HG03342 (cell line): ENCODE results near the gene FAM170B.

Experiments
- ATAC-seq: cut with Tn5 transposase; IDR thresholded peaks from one replicate; pipeline ENCODE4 v1.9.1; 2021; ENCODE audit warnings: mild to moderate bottlenecking, moderate library complexity; ENCODE audit not compliant: unreplicated experiment

FAM170B gene

GRCh38 chr10:49133706-49134248 lies at the start of gene FAM170B:
Gene FAM170B (minus strand): TSS chr10:49134021. CDS start chr10:49133918, 103 bp downstream.
- no peak for ATAC-seq

- ATAC-seq, result no peak
These were observed 49.0 kb upstream of the FAM170B start for GRCh38 chr10:49182776-49183175.

DNA sequence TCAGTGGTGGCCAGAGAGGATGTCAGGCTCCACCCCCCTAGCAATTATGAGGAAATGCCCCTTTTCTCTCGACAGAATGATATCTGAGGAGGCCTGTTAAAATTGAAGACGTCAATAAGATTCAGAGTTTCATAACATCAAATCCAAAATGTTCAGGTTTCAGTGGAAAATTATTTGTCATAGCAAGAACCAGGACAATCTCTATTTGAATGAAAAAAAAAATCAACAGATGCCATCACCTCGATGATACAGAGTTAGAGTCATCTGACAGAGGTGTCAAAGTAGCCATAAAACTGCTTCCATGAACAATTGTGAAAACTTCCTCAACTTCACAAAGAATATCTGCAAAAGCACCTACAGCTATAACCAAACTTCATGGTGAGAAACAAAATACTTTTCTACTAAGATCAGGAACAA lies 46.6 kb upstream of the FAM170B start:
- ATAC-seq, result no peak

- ATAC-seq, result no peak
These were observed 46.0 kb upstream of the FAM170B start for GRCh38 chr10:49179699-49180443.

GRCh38 chr10:49178489-49179471 lies 45.0 kb upstream of the FAM170B start:
- ATAC-seq, result no peak

- peak; percentile 81 for ATAC-seq
These were observed 43.9 kb upstream of the FAM170B start for GRCh38 chr10:49177391-49178355.

GRCh38 chr10:49176310-49177268 lies 42.8 kb upstream of the FAM170B start:
- peak; percentile 3 for ATAC-seq

DNA sequence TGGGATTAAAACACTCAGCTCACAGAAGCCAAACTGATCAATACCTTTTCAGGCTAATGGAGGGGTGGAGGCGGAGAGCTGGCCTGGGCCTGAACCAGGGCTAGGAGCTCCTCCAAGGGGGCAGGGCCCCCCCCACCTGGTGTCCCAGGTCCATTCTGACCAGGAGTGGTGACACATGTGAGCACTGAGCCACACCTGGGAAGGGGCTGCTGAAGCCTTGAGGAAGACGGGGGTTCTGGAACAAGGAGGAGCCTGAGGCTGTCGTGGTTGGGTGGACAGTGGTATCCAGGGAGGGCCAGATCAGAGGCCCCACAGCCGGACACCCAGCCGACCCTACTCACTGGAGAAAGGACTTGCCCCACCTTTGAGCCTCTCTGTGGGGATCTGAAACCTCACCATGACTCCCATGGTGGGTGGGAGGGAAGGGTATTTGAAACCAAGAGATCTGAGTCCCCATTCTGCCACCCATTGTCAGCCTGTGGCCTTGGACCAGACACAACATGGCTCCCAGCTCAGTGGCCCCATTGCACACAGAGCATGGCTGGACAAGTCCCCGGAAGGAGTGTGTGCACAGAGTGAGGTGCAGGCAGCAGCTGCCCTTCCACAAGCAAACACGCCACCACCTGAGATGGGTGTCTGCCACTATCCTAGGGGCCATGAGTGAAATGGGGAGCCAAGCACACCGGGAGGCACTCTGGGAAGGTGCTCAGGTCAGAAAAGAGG lies 41.9 kb upstream of the FAM170B start:
- no peak for ATAC-seq

DNA sequence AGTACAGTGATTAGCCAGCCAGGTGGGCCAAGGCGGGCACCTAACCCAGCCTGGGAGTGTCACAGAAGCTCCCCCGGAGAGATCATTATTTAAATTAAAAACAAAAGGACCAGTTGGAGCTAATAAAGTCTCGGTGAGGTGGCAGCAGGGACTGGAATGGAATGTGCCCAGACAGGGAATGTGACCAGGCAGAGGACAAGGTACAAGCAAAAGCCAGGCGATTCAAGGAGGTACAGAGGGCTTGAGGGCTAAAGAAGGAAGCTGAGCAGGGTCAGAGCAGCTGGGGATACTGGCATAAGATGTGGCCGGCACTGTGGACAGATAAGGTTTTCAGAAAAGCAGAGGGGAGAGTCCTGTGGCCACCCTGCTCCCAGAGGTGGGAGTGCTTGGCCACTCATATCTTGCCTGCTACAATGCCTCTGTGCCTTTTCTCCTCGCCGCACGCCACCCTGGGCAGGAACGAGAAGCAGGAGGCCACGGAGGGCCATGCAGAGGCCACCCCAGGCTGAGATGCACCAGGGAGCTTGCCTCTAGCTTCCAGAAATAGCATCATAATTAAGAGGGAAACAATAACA lies 41.2 kb upstream of the FAM170B start:
- ATAC-seq, result no peak

DNA sequence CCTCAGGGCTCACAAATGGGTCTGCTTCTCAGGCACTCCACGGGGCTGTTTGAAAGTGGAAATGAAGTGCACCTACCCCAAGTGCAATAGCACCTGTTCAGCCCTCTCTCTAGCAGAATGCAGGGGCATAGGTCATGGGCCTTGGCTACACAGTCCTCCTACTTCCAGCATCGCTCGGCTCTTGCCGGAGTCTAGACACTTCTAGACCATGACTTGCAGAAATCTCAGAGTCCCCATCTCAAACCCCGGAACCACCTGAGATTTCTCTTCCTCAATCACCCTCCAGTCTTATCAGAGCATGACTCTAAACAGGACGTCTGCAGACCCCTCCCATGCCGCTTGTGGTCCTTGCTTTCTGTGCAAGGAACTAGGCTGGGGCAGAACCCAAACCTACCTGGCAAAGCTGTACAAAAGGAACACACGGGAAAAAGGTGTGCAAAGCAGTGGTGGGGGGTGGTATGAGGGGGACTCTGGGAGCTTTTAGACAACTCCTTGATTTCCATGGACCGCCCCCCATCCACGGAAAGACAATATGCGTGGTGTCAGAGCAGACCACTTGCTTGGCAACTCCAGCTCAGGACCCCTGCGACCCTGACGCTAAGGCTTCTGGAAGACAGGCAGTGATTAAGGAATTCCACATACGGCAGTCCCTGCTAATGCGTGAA lies 40.6 kb upstream of the FAM170B start:
- no peak for ATAC-seq

GRCh38 chr10:49173853-49174252 lies 40.0 kb upstream of the FAM170B start:
- ATAC-seq, result no peak

DNA sequence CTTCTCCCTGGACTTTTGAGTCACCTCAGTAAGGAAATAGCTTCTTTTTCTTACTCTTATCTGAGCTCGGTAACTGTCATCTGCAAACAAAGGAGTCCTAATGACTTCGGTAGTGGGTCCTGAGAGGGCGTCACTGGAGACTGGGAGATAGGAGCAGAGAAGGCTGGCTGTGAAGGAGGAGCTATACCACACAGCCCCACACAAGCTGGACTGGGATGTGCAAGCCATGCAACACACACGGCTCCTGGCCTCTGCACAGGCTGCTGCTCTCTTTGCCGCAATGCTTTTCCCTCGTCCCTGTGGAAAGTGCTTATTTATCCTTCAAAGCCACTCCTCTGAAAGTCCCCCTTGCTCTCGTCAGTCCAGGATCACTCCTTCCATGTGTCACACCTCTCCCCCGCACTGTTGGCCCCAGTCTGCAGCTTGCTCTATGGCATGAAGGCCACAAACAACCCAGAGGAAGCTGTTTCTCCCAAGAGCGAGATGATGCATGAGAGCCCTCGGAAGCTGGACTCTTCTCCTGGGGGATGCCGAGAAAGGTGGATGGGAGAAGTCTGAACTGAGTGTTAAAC lies 39.5 kb upstream of the FAM170B start:
- ATAC-seq, result no peak

GRCh38 chr10:49172777-49173132 lies 38.9 kb upstream of the FAM170B start:
- no peak for ATAC-seq

GRCh38 chr10:49172061-49172776 lies 38.4 kb upstream of the FAM170B start:
- no peak for ATAC-seq

DNA sequence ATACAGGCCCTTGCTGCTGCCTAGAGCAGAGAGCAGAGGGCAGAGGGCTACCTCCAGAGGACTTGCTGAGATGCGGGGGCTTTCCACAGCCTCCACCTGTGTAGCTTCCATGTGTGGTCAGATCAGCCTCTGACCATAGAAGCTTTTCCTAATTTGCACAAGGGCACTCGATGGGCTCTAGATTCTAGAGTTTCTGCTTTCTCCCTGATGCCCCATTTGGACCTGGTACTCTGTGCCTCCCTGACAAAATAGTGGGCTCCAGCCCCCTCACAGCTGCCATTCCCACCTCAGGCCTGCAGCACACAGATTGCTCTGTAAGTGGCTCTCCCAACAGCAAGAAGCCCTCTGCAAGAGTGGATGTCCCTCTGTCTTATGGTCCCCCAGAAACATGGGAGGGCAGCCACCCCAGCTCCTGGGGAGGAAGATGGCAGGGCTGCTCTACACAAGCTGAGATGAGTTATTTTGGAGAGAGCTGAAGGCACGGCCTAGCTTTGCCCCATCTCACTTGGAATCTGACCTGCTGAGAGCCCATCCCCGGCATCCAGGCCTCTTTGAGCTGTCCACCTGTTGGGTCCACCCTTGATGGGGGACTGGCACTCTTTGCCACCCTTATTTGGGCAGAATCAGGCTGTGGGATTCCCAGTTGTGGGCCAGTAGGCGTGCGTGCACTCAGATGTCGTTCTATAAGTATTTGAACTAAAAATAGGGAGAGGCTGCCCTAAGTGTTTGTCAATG lies 37.7 kb upstream of the FAM170B start:
- no peak for ATAC-seq
